Measurements from ENCODE around the gene PIK3CD. TPM values are rescaled to one million over a fixed set of nuclear protein-coding genes. Genes with fewer than 3 reads are reported as not detected.

Gene PIK3CD
- total and polyA plus RNA-seq, 7 donors: 0.44 to 2.5 (median 0.93) TPM

GRCh38 chr1:9690440-9691107 is 39.0 kb downstream of the PIK3CD start:
- Histone ChIP-seq H3K36me3 (ENCODE audit: insufficient read depth in 1 of 2, low read depth in 1 of 2) (no peaks in the 10 kb centered on the region), H3K27ac (no peak overlapping the region), H3K27me3 (ENCODE audit: insufficient read depth in 3 of 3, low read length in 2 of 3) (peaks cover 0 to 19% (median 6%) of the 10 kb centered on the region in 3 donors), H3K4me3 (peak overlapping the region; percentile 73), H3K4me1 (peaks cover 20% of the 10 kb centered on the region), H3K9me3 (no peaks in the 10 kb centered on the region)
- DNase-seq (no peak), ATAC-seq (no peak)
- TF ChIP-seq, protein P1, sequence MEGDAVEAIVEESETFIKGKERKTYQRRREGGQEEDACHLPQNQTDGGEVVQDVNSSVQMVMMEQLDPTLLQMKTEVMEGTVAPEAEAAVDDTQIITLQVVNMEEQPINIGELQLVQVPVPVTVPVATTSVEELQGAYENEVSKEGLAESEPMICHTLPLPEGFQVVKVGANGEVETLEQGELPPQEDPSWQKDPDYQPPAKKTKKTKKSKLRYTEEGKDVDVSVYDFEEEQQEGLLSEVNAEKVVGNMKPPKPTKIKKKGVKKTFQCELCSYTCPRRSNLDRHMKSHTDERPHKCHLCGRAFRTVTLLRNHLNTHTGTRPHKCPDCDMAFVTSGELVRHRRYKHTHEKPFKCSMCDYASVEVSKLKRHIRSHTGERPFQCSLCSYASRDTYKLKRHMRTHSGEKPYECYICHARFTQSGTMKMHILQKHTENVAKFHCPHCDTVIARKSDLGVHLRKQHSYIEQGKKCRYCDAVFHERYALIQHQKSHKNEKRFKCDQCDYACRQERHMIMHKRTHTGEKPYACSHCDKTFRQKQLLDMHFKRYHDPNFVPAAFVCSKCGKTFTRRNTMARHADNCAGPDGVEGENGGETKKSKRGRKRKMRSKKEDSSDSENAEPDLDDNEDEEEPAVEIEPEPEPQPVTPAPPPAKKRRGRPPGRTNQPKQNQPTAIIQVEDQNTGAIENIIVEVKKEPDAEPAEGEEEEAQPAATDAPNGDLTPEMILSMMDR (IDR thresholded peaks at IDR 0.05): no peak
- WGBS, 3 donors: 74 to 78% (median 75%) methylated on average over 14 of the region's 14 CpGs
- intact Hi-C loops (cut with DNase I): no loop called here

GRCh38 chr1:9691108-9691445 is 39.5 kb downstream of the PIK3CD start:
- H3K4me1 ChIP-seq: peaks cover 20% of the 10 kb centered on the region
- no peak for ATAC-seq
- no peaks in the 10 kb centered on the region for H3K36me3 ChIP-seq (ENCODE audit: insufficient read depth in 1 of 2, low read depth in 1 of 2)
- H3K27me3 ChIP-seq (ENCODE audit: insufficient read depth in 3 of 3, low read length in 2 of 3): peaks cover 0 to 19% (median 6%) of the 10 kb centered on the region in 3 donors
- no peak for DNase-seq
- no peak overlapping the region for H3K4me3 ChIP-seq
- no peaks in the 10 kb centered on the region for H3K9me3 ChIP-seq
- H3K27ac ChIP-seq: no peak overlapping the region
- TF ChIP-seq, protein P1 (IDR thresholded peaks at IDR 0.05): no peak
- WGBS, 3 donors: 72 to 89% (median 79%) methylated on average over 6 of the region's 6 CpGs
- intact Hi-C loops (cut with DNase I): no loop called here

DNA sequence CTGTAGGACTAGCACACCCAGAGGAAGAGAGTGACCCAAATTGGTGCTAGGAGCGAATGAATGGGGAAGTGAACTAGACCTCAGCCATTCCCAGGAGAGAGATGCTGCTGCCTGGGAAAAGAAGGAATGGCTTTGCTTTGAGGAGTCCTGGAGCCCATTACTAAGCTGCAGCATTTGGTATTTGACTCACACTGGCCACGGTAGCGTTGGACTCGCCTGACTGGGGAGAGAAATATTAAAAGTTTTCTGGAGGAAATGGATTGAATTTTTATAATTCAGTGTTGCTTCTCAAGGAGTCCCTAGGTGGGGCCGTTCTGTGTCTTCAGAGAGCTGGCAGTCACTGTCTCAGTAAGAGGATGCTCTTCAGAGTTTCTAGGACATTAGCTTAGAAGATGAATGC is 40.2 kb downstream of the PIK3CD start:
- H3K4me3 ChIP-seq: no peak overlapping the region
- WGBS, 3 donors: 60 to 70% (median 64%) methylated on average over 5 of the region's 5 CpGs
- TF ChIP-seq, protein P1 (IDR thresholded peaks at IDR 0.05): no peak
- no peaks in the 10 kb centered on the region for H3K36me3 ChIP-seq (ENCODE audit: insufficient read depth in 1 of 2, low read depth in 1 of 2)
- intact Hi-C loops (cut with DNase I): no loop called here
- H3K27me3 ChIP-seq (ENCODE audit: insufficient read depth in 3 of 3, low read length in 2 of 3): peaks cover 0 to 19% (median 6%) of the 10 kb centered on the region in 3 donors
- no peak for DNase-seq
- no peaks in the 10 kb centered on the region for H3K9me3 ChIP-seq
- H3K4me1 ChIP-seq: peaks cover 20% of the 10 kb centered on the region
- no peak overlapping the region for H3K27ac ChIP-seq
- ATAC-seq: no peak

DNA sequence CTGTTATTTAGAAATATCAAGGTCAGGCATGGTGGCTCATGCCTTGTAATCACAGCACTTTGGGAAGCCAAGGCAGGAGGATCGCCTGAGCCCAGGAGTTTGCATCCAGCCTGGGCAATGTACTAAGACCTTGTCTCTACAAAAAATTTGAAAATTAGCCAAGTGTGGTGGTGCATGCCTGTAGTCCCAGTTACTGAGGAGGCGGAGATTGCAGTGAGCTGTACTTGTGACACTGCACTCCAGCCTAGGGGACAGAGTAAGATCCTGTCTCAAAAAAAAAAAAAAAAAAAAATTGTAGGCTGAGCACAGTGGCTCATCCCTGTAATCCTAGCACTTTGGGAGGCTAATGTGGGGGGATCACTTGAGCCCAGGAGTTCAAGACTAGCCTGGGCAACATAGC is 45.3 kb downstream of the PIK3CD start:
- ATAC-seq: no peak
- H3K36me3 ChIP-seq (ENCODE audit: insufficient read depth in 1 of 2, low read depth in 1 of 2): no peaks in the 10 kb centered on the region
- intact Hi-C loops (cut with DNase I): no loop called here
- no peak for DNase-seq
- H3K4me1 ChIP-seq: no peaks in the 10 kb centered on the region
- no peak overlapping the region for H3K4me3 ChIP-seq
- no peaks in the 10 kb centered on the region for H3K27me3 ChIP-seq (ENCODE audit: insufficient read depth in 3 of 3, low read length in 2 of 3)
- no peak overlapping the region for H3K27ac ChIP-seq
- TF ChIP-seq, protein P1 (IDR thresholded peaks at IDR 0.05): no peak
- no peaks in the 10 kb centered on the region for H3K9me3 ChIP-seq
- WGBS, 3 donors: 94 to 100% (median 95%) methylated on average over 2 of the region's 2 CpGs

DNA sequence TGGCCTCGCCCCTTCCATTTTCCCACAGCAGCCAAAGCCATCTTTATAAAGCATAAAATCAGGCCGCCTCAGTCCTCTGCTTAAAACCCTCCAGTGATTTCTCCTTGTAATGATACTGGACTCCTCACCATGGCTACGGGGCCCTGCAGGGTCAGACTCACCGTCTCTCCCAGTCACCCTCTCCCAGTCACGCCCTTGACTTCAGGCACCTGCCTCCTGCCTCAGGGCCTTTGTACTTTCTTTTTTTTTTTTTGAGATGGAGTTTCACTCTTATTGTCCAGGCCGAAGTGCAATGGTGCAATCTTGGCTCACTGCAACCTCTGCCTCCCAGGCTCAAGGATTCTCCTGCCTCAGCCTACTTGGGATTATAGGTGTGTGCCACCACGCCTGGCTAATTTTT is 47.8 kb downstream of the PIK3CD start:
- Histone ChIP-seq H3K4me1 (no peaks in the 10 kb centered on the region), H3K27me3 (ENCODE audit: insufficient read depth in 3 of 3, low read length in 2 of 3) (no peaks in the 10 kb centered on the region), H3K27ac (no peak overlapping the region), H3K36me3 (ENCODE audit: insufficient read depth in 1 of 2, low read depth in 1 of 2) (no peaks in the 10 kb centered on the region), H3K9me3 (no peaks in the 10 kb centered on the region), H3K4me3 (no peak overlapping the region)
- DNase-seq (no peak), ATAC-seq (no peak)
- WGBS, 3 donors: 88 to 92% (median 90%) methylated on average over 7 of the region's 7 CpGs
- intact Hi-C loops (cut with DNase I): no loop called here
- TF ChIP-seq, protein P1 (IDR thresholded peaks at IDR 0.05): no peak
